Measurements from ENCODE around the gene CCDC3. TPM values are rescaled to one million over a fixed set of nuclear protein-coding genes. Genes with fewer than 3 reads are reported as not detected.

Gene CCDC3
- polyA plus RNA-seq, 1 of the 3 experiments (the other 2 are of a cell fraction), result 0.02 TPM

DNA sequence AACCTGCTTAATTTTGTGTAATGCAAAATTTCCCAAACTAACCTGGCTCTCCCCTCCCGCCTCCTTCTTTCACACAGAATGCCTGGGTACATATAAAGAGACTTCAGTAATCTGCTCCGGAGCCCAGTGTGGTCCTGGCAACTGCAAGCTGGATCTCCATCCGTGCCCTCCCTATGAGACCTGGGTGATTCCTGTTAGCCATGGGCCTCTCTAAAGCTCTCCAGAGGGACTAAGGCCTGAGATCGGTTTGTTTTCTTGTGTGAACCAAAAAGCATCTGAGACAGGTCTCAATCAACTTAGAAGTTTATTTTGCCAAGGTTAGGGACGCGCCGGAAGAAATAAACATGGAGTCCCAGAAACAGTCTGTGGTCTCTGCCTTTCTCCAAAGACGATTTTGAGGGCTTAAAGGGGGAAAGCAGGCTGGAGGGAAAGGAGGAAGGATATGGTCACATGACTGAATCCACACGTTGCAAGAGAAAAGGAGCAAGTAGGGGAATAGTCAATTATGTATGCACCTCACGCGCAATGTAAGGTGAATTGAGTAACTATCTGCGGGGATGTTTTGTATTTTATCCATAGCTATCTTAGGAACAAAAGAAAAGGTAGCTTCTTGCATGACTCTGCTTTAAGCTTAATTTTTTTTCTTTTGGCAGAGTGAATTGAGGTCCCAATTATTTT is 46.2 kb upstream of the CCDC3 start:
- POLR2A ChIA-PET, result no interaction called here
- no peaks in the 10 kb centered on the region for H3F3A ChIP-seq (replicated peaks; ENCODE audit: insufficient read depth)
- no peak overlapping the region for H3K27ac ChIP-seq (ENCODE audit: low read depth in 2 of 2, low read length in 1 of 2)
- no peak for TF ChIP-seq CHD2 (IDR thresholded peaks at IDR 0.05; ENCODE audit: low read length, partially characterized antibody)
- no peak for TF ChIP-seq RXRA (IDR thresholded peaks at IDR 0.05; ENCODE audit: borderline replicate concordance, low read depth)
- TF ChIP-seq TEAD4 (IDR thresholded peaks at IDR 0.05; ENCODE audit: borderline replicate concordance, insufficient read depth), result no peak
- no peak for TF ChIP-seq TCF12 (IDR thresholded peaks at IDR 0.05)
- TF ChIP-seq GABPA (IDR thresholded peaks at IDR 0.05; ENCODE audit: low read depth), result no peak
- no peak for TF ChIP-seq EZH2phosphoT487 (IDR thresholded peaks at IDR 0.05; ENCODE audit: borderline replicate concordance, low read depth)
- TF ChIP-seq, protein P1, sequence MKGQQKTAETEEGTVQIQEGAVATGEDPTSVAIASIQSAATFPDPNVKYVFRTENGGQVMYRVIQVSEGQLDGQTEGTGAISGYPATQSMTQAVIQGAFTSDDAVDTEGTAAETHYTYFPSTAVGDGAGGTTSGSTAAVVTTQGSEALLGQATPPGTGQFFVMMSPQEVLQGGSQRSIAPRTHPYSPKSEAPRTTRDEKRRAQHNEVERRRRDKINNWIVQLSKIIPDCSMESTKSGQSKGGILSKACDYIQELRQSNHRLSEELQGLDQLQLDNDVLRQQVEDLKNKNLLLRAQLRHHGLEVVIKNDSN (IDR thresholded peaks at IDR 0.05; ENCODE audit: borderline replicate concordance, low read depth), result no peak
- no peak for TF ChIP-seq NFIC (IDR thresholded peaks at IDR 0.05; ENCODE audit: borderline replicate concordance)
- TF ChIP-seq NRF1 (IDR thresholded peaks at IDR 0.05; ENCODE audit: low read depth, low read length), result no peak
- TF ChIP-seq, protein P2, sequence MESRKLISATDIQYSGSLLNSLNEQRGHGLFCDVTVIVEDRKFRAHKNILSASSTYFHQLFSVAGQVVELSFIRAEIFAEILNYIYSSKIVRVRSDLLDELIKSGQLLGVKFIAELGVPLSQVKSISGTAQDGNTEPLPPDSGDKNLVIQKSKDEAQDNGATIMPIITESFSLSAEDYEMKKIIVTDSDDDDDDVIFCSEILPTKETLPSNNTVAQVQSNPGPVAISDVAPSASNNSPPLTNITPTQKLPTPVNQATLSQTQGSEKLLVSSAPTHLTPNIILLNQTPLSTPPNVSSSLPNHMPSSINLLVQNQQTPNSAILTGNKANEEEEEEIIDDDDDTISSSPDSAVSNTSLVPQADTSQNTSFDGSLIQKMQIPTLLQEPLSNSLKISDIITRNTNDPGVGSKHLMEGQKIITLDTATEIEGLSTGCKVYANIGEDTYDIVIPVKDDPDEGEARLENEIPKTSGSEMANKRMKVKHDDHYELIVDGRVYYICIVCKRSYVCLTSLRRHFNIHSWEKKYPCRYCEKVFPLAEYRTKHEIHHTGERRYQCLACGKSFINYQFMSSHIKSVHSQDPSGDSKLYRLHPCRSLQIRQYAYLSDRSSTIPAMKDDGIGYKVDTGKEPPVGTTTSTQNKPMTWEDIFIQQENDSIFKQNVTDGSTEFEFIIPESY (IDR thresholded peaks at IDR 0.05; ENCODE audit: borderline replicate concordance, low read depth), result no peak
- TF ChIP-seq POLR2AphosphoS5 (IDR thresholded peaks at IDR 0.05; ENCODE audit: low read depth, low read length), result no peak
- TF ChIP-seq, protein P3, sequence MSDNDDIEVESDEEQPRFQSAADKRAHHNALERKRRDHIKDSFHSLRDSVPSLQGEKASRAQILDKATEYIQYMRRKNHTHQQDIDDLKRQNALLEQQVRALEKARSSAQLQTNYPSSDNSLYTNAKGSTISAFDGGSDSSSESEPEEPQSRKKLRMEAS (IDR thresholded peaks at IDR 0.05; ENCODE audit: low read depth), result no peak
- TF ChIP-seq MXI1 (IDR thresholded peaks at IDR 0.05; ENCODE audit: low read depth, low read length), result no peak
- TF ChIP-seq MEF2A (IDR thresholded peaks at IDR 0.05; ENCODE audit: borderline replicate concordance, low read depth), result no peak
- TF ChIP-seq, protein P4, sequence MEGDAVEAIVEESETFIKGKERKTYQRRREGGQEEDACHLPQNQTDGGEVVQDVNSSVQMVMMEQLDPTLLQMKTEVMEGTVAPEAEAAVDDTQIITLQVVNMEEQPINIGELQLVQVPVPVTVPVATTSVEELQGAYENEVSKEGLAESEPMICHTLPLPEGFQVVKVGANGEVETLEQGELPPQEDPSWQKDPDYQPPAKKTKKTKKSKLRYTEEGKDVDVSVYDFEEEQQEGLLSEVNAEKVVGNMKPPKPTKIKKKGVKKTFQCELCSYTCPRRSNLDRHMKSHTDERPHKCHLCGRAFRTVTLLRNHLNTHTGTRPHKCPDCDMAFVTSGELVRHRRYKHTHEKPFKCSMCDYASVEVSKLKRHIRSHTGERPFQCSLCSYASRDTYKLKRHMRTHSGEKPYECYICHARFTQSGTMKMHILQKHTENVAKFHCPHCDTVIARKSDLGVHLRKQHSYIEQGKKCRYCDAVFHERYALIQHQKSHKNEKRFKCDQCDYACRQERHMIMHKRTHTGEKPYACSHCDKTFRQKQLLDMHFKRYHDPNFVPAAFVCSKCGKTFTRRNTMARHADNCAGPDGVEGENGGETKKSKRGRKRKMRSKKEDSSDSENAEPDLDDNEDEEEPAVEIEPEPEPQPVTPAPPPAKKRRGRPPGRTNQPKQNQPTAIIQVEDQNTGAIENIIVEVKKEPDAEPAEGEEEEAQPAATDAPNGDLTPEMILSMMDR (IDR thresholded peaks at IDR 0.05), result no peak
- no peak for TF ChIP-seq FOXM1 (IDR thresholded peaks at IDR 0.05; ENCODE audit: low read depth)
- TF ChIP-seq RFX5 (IDR thresholded peaks at IDR 0.05; ENCODE audit: low read length), result no peak
- no peak for TF ChIP-seq SMC3 (IDR thresholded peaks at IDR 0.05; ENCODE audit: low read depth, low read length)
- TF ChIP-seq JUND (IDR thresholded peaks at IDR 0.05), result no peak
- TF ChIP-seq FOXJ3 (CRISPR knock-in tag; IDR thresholded peaks at IDR 0.05), result no peak
- H3K9ac ChIP-seq, result no peak overlapping the region
- H4K20me1 ChIP-seq (ENCODE audit: insufficient read depth), result no peaks in the 10 kb centered on the region
- 65% methylated on average over 12 of the region's 12 CpGs for WGBS (ENCODE audit: low lambda C conversion rate)
- H3K4me1 ChIP-seq (ENCODE audit: control insufficient read depth in 1 of 2, insufficient read depth in 2 of 2, low read depth in 1 of 2, low read length in 1 of 2), result no peaks in the 10 kb centered on the region
- no peaks in the 10 kb centered on the region for H3K27me3 ChIP-seq (ENCODE audit: insufficient read depth)
- no peaks in the 10 kb centered on the region for H3K36me3 ChIP-seq (replicated peaks in 1 of 2; ENCODE audit: control insufficient read depth in 1 of 2, insufficient read depth in 2 of 2, low read length in 1 of 2)
- DNase-seq, result no peak
- H3K79me2 ChIP-seq (ENCODE audit: insufficient read depth), result no peaks in the 10 kb centered on the region
- CTCF ChIA-PET, result interaction anchor here (0.6 to 2.3 kb wide), 3 partner anchors 9 to 337 kb away, joined by 3 to 8 read pairs (median 7); no protein-coding TSS in a partner anchor
- no peaks in the 10 kb centered on the region for H3K9me3 ChIP-seq
- H3K9me2 ChIP-seq, result no peaks in the 10 kb centered on the region
- no peak overlapping the region for H2AFZ ChIP-seq (ENCODE audit: low read depth)
- no peak overlapping the region for H3K4me2 ChIP-seq
- H3K4me3 ChIP-seq (ENCODE audit: low read depth in 2 of 2, low read length in 1 of 2), result no peak overlapping the region

Measured in SK-N-SH (cell line).